Hypothalamus (tissue), 51 donors: ENCODE measurements around the gene ADARB2.
"Not testable (repeated sequence)": the region's sequence is repeated elsewhere in the genome, so short reads cannot be mapped to it uniquely, and the experiment has no call there.

ENCODE experiments used
- DNase-seq, 51 donors: peaks; one replicate each; lab custom pipeline; 2025; lab: John Stamatoyannopoulos, UW

Gene ADARB2

DNA sequence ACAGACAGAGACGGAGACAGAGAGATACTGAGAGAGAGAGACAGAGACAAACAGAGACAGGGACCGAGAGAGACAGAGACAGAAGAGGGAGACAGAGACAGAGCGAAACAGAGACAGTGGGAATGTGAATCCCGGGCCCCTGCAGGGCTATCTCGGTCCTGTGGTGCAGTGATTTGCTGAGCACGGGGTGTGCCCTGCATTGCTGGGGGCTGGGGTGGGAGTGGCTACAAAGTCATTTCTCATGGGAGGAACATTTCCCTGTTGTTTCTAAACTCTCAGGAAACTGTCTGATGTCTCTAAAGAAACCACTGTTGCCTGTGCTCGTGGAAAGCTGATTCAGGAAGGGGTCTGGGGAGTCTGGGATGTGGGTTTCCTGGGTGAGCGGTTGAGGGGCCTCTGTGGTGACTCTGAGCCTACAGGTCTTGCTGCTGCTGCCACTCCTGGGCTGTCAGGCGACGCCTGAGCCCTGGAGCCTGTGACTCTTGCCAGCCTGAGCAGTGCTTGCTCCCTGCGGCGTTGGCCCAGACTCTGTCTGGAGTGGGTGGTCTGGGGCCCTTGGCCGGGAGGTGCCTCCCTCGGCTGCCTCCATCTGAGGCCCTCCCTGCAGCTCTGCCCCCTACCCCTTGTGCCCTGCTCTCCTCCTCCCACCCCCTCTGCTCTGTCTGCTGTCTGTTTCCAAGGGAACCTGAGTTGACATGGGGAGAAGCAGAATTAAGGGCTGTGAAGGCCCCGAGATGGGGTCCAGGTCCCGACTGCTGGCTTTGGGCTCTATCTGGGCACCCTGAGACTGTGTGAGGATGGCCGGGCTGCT lies 389.2 kb downstream of the ADARB2 start:
- no peak for DNase-seq

- no peak for DNase-seq
These were observed 389.8 kb downstream of the ADARB2 start for GRCh38 chr10:1347525-1347924.

DNA sequence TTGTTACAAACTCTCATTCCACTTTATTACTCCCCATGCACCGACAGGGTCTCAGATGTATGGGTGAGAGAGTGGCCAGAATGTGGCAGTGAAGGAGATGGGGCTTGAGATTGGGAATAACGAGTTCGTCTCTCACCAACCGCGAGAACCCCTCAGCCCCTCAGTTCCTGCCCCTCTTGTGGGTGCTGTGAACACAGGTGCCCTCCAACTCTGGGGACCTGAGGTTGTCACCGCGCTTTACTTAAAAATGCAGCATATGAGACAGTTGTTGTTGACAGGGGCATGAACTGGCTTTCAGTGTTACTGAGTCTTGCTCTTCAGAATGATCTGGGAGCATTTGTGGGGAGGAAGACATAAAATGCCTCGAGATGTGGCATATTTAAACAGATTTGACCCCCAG lies 391.1 kb downstream of the ADARB2 start:
- DNase-seq, result no peak

DNA sequence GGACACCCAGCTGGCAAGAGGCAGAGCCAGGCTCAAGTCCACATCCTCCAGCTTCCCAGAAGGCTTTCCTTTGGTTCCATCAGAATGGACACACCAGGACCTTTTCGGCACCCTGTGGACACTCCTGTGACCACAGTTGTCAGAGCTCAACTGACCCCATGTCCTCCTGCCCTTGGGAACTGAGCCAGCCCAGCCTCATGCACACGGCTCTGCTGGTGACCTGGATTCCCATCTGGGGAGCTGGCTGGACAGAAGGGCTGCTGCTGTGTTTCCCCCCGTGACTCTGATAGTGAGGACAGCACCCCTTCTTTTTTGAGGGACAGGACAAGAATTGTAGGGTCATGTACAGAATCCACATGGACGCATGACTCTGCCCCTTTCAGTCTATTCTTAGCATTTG lies 392.0 kb downstream of the ADARB2 start:
- no peak for DNase-seq

GRCh38 chr10:1344846-1345245 lies 392.5 kb downstream of the ADARB2 start:
- DNase-seq, result no peak

- no peak for DNase-seq
These were observed 392.9 kb downstream of the ADARB2 start for GRCh38 chr10:1344408-1344807.

GRCh38 chr10:1343176-1343575 lies 394.1 kb downstream of the ADARB2 start:
- DNase-seq, result no peak

GRCh38 chr10:1341052-1341451 lies 396.3 kb downstream of the ADARB2 start:
- not testable (repeated sequence) for DNase-seq

DNA sequence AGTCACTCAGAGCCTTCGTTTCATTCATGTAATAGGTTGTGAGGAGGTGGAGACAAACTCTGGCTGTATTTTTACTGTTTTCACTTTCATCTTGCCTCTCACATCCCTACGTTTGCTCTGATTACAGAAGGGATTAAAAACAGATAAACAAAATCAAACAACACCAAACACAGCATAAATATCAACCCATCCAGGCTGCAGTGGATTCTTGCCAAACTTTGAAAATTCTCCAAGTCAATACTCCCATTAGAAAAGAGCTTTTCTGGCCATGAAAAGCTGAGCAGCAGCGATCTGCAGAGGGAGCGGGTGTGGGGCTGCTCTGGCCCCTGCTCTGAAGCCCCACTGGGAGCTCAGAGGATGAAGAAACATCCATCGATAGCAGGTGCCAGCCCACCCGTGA lies 397.9 kb downstream of the ADARB2 start:
- DNase-seq, result no peak

DNA sequence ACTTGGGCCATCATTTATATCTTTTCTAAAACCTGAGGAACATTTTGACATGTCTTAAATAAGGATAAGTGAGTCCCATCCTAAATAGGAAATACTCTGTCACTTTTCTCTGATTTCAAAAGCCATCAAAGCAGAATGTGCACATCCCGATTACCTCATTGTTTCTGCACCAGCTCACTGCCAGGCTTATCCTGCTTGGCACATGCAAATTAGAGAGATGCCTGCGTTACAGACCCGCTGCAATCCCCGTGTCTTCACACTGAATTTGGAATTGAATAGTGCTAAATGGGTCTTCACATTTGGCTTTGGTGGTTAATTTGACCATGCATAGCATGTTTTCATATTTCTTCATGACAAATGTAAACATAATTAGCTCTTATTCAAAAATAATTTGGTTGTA lies 401.7 kb downstream of the ADARB2 start:
- no peak for DNase-seq

- DNase-seq, result no peak
These were observed 403.3 kb downstream of the ADARB2 start for GRCh38 chr10:1333981-1334380.

DNA sequence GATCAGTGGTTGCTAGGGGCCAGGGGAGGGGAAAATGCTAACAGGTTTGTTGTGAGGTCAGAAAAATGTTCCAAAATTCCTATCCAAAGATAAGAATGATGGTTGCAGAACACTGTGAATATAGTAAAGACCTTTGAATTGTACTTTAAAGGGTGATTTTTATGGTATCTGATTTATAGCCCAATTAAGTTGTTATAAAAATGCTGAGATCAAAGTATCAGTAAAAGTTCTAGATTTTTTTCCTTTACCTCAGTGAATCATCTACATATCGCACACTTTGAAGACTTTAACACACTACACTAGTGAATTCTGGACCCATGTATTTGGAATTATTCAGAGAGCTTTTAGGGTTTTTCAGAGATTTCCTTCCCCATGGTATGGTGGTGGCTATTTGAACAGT lies 405.8 kb downstream of the ADARB2 start:
- DNase-seq, result no peak

GRCh38 chr10:1329622-1330021 lies 407.7 kb downstream of the ADARB2 start:
- no peak for DNase-seq

- DNase-seq, result no peak
These were observed 408.2 kb downstream of the ADARB2 start for GRCh38 chr10:1328981-1329614.

- DNase-seq, result no peak
These were observed 409.0 kb downstream of the ADARB2 start for GRCh38 chr10:1328161-1328823.

GRCh38 chr10:1327759-1328158 lies 409.6 kb downstream of the ADARB2 start:
- DNase-seq, result no peak

DNA sequence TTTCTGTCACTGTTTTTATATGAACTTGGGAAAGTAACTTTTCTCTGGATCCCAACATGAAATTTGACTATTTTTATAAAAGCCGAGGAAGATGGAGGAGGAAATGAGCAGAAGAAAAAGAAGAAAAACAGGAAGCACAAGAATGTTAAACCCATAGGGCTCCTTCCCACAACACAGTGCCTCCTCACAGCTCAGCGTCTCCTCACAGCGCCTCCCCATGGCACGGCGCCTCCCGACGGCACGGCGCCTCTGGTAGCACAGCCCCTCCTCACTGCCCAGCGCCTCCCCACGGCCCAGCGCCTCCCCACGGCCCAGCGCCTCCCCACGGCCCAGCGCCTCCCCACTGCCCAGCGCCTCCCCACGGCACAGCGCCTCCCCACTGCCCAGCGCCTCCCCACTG lies 410.8 kb downstream of the ADARB2 start:
- not testable (repeated sequence) for DNase-seq

DNA sequence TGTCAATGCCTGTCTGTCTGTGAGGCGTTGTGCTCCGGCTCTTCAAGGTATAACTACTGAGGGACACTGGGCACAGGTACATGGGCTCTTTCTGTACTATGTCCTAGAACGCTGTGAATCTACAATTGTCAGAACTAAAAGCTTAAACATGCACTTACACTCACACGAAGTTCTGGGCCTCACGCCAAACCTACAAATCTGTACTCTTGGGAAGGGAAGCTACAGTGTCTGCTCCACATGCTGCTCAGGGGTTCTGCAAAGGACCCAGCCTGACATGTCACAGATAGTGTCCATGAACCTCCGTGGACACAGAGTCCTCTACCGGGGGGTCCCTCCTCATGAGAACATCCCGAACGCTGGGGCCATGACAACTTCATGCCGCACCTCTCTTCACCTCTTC lies 412.4 kb downstream of the ADARB2 start:
- no peak for DNase-seq

- no peak for DNase-seq
These were observed 413.4 kb downstream of the ADARB2 start for GRCh38 chr10:1323951-1324350.

GRCh38 chr10:1320739-1321320 lies 416.5 kb downstream of the ADARB2 start:
- no peak for DNase-seq

- DNase-seq, result peak in 1 of 51 donors; percentile 56
These were observed 420.5 kb downstream of the ADARB2 start for GRCh38 chr10:1316809-1317143.
